Measurements from ENCODE around the gene LIMS1.
"Not testable (repeated sequence)": the region's sequence is repeated elsewhere in the genome, so short reads cannot be mapped to it uniquely, and the experiment has no call there.

The LIMS1 gene

DNA sequence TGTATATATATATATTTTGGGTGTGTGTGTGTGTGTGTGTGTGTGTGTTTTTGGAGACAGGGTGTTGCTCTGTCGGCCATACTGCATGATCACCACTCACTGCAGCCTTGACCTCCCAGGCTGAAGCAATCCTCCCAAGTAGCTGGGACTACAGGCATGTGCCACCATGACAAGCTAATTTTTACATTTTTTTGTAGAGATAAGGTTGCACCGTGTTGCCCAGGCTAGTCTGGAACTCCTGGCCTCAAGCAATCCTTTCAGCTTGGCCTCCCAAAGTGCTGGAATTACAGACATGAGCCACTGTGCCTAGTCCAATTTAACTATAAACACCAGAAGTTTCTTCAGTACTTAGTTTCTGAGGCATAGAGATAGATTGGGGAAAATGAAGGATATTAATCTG lies 18.3 kb downstream of the LIMS1 start:
- no peak for DNase-seq

GRCh38 chr2:108553209-108553919 lies 19.1 kb downstream of the LIMS1 start:
- DNase-seq, result no peak

DNA sequence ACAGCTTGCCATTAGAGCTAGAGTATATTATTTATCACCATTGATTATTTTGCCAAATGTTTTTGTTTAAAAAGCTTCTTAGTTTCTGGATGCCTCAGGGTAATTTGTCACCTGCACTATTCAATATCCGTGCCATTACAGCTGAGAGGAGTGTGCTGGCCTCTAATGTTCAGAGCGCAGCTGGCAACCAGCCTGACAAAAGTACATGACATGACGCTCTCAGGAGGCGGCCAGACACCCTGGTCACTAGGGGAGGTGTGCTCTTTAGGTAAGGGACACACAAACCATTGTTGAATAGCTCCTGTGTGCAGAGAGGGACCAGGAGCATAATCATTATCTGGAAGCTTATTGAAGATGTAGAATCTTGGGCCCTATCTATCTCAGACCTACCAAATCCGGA lies 20.3 kb downstream of the LIMS1 start:
- DNase-seq, result no peak

DNA sequence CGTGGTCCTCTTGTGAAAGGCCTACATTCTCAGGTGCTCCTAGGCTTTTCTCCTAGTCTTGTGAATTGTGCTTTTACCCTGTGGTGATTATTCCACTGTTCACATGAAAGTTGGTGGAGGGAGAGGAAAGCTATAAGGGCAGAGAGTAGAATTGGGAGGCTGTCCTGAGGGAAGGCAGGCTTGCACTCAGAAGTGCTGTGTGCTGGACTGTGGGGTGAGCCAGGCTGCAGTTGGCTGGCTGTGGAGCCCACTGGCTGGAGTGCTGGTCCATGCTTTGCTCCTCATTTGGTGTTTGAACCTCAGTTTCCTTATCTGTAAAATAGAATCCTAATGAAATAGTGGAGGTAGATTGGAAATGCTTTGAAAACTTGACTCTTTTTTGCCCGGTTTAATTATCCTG lies 21.3 kb downstream of the LIMS1 start:
- DNase-seq, result no peak

GRCh38 chr2:108556581-108556980 lies 22.3 kb downstream of the LIMS1 start:
- not testable (repeated sequence) for DNase-seq

DNA sequence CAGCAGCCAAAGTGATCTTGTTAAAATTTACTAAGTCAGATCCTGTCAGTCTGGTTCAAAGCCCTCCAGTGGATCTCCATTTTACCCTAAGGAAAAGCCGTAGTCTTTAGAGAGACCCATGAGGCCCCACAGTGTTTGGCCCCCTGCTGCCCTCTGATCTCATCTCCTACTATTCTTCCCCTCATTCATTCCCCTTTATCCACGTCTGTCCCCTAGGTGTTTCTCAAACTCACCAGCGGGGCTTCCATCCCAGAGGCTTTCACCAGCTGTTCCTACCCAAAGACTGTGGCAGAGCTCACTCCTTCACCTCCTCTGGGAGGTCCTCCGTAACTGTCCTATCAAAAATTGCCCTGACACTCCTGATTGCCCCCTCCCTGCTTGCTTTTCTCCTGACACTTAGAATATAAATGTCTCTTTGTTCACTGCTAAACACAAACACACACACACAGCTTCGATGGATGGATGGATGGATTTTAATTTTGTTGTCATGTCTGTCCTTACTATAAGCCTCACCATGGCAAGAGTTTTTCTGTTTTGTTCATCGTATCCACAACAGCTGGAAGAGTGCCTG lies 26.1 kb downstream of the LIMS1 start:
- no peak for DNase-seq

DNA sequence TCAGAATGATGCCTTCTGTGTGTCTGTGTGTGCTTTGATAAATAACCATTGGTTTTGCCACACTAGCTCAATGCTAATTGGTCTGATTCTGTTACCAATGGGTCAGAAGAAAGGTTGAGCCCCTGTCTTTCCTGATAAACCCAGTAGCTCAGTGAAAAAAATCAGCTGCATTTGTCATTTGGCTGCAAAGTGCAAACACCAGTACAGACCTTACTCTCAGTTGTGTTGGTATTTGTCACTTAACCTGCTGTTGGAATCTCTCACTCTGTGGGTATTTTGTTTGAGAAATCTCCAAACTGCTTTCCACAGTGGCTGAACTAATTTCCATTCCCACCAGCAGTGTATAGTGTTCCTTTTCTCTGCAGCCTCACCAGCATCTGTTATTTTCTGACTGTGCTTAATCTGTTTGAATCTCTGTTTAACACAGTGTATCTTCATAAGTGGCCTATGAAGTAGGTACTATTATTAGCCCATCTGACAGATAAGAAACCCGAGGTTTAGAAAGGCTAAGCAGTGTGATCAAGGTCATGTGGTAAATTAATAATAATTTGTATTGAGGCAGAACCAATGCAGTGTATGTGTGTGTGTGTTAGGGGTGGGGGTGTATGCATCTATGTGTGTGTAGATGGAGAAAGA lies 26.7 kb downstream of the LIMS1 start:
- no peak for DNase-seq

DNA sequence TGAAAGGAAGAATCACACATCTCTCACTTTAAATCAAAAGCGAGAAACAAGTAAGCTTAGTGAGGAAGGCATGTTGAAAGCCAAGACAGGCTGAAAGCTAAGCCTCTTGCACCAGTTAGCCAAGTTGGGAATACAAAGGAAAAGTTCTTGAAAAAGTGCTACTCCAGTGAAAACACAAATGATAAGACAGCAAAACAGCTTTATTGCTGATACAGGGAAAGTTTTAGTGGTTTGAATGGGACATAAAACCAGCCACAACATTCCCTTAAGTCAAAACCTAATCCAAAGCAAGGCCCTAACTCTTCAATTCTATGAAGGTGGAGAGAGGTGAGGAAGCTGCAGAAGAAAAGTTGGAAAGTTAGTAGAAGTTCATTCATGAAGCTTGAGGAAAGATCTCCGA lies 28.0 kb downstream of the LIMS1 start:
- DNase-seq, result no peak

GRCh38 chr2:108564510-108564909 lies 30.2 kb downstream of the LIMS1 start:
- no peak for DNase-seq

DNA sequence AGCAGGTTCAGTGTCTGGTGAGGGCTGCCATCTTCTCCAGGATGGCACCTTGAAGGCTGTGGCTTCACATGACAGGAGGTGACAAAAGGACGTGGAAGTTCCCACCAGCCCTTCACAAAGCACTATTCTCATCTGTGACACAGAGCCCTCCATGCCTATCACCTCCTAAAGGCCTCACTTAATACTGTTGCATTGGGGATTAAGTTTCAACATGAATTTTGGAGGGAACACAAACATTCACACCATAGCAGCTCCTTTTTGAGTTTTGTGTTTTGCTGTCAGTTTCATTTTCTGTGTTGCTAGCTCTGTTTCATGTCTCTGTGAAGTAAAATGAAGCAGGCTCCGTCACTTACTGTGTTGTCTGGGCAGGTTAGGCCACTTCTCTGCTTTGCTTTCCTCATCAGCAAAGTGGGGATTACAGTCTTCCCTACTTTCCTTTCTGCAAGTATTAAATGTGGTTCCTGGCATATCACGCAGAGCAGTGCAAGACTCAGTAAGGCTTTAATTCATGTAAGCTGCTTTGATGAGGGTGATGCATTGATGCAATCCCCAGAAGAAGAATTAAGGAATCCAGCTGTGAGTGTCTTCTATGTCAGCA lies 31.6 kb downstream of the LIMS1 start:
- DNase-seq, result no peak

DNA sequence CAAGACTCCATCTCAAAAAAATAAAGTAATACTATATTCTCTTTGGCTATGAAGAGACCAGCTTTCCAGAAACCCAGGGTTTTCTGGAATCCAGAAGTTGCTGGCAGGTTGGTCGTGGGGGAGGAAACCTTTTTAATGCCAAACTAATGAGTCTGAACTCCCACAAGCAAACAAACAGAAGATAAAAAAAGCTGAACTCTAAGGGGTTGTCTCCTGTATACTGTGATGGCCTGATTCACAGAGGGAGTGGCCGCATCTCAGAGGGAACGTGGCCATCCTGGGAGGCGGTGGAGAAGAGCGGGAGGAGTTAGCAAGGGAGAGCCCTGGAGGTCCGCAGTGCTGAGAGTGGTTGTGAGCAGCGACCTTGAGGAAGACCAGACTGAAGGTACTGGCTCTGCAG lies 36.1 kb downstream of the LIMS1 start:
- no peak for DNase-seq

DNA sequence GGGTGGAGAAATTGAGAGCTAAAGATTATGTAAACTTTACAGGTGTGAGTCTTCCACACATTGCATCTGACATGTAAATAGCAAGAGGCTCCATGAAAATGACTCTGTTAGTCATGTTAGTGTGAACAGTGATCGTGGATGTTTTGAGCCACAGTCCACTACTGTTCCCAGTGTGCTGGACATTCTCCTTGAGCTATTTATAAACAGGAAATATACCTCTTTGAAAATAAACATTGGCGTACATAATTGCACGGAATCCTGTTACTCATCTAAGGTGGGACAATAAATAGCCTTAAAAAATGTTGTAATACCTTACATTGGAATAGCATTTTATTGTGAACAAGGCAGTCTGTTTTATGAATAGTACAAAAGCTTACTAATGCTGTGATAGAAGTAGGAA lies 37.0 kb downstream of the LIMS1 start:
- DNase-seq, result no peak

DNA sequence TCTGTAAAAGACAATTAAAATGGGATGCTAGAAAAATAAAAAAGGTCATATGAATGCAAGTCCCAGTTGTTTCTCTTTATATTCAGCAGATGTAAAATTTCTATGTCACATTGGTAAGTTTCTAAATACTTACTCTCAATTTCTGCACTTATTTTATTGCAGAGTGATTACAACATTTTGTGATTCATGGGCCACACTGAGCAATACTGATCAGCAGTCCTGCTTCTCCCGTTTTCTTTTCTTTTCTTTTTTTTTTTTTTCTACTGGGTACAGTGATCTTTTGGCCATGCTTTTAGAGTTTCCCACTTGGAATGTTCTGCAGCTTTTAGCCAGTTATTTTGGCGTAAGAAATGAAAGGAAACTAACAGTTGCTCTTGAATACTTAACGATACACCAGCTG lies 38.8 kb downstream of the LIMS1 start:
- DNase-seq, result peak; percentile 63 to 82

DNA sequence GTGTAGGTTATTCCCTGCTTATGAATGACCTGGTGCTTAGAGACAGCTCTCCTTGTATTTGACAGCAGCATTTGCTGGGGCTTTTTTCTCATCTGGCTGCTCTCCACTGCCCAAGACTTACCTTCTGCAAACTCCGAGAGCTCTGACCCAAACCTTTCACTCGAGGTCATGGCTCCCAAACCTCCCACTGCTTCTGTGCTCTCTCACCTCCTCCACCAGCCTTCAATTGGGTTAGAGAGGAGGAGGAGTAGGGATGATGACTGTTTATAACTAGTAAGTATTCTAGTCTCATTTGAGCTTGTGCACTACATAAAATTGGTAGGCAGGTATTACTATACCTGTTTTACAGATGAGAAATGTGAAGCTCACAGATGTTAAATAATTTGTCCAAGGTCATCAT lies 40.1 kb downstream of the LIMS1 start:
- DNase-seq, result no peak

DNA sequence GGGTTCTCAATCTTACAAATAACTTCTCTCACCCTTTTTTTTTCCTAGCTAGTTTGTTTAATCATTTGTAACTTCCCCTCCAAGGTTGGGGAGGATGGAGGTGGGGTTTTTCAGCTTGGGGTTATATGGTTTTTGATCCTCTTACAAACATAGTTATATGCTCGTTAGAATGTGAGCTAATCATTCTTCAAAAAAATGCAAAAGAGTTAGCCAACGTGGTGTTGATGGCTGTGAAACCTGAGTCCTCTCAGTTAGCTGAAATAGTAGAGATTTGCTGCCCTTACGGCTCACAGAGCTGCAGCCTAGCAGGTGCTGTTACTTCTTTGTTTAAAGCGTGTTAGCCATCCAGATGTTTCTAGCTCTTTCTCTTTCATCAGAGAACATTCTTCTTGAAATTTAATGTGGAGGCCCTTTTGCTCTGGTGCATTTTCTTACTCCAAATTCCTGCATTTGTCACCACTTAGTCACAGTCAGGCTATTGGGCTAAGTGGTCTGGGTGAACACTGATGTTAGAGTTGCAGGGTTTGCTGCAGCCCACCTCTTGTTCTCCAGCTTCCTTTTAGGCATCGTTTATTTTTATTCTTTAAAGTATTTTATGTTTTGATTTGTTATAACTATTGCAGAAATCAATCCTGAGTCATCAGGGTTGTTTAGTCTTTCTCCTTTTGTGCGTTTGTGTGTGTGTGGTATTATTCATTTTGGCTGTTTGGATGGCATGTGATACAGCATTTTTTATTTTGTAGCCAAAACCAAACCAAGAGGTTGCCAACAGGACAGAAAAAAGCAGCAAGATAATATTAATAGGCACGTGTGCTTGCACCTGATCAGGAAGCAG lies 41.1 kb downstream of the LIMS1 start:
- no peak for DNase-seq

DNA sequence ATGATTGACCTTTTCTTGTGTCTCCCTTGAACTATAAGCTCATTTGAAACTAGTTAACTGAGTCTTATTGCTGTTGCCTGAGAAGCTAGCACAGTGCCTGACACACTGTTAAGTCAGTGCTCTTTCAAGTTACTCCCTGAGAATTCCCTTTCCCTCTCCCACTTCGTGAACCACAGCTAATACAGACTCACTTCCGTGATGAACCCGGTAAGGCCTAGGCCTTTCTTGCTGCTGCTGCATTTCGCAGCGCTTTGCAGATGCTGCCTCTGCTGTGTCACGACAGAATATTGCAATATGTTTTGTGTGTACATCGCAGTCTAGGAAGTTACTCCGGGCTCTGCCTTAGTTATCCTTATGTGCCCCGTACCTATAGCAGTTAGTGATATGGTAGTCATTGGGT lies 42.8 kb downstream of the LIMS1 start:
- no peak for DNase-seq

DNA sequence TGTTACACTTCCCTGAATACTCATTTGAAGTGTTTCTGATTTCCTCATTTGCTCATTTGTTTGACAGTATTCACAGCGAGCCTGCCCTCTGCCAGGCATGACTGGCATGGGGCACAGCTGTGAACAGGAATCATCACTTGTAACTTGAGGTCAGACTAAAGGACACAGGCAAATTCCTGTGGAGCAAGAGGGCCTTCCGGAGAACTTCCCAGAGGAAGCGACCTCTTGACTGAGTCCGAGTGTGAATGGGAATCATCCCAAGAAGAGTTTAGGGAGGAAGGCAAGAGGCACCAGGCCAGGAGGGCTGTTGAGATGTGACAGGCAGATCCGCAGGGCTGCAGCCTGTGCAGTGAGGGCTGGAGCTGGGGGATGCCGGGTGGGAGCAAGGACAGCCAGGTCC lies 45.4 kb downstream of the LIMS1 start:
- peak; percentile 35 to 43 for DNase-seq

GRCh38 chr2:108580050-108580449 lies 45.8 kb downstream of the LIMS1 start:
- peak; percentile 16 to 49 for DNase-seq

- peak; percentile 86 to 87 for DNase-seq
Observed at GRCh38 chr2:108583903-108584520, 49.7 kb downstream of the LIMS1 start.

DNA sequence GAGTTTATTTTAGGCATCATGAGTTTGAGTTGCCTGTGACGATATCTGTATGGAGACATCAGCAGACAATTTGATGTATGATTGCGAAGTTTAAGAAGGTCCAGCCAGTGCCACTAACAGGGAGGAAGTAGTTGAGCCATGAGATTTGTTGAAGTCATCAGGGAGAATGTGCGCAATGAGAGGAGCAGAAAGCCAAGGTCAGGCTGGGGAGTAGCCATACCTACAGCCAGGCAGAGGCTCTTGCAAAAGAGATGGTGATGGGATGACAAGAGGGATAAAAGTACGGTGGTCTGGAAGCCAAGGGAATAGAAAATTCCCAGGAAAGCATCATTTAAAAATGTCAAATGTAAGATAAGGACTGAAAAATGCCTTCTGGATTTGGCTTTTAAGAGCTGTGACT lies 51.2 kb downstream of the LIMS1 start:
- peak; percentile 81 to 82 for DNase-seq

- no peak for DNase-seq
Observed at GRCh38 chr2:108586116-108586515, 51.8 kb downstream of the LIMS1 start.

GRCh38 chr2:108586631-108587030 lies 52.4 kb downstream of the LIMS1 start:
- no peak for DNase-seq
